Ureter (tissue), 1 donor: ENCODE data around the gene ITGAV. TPM values are rescaled to one million over a fixed set of nuclear protein-coding genes. Genes with fewer than 3 reads are reported as not detected.

Experiments used
- DNase-seq: peaks from one replicate; pipeline ENCODE4 v3.0.0-alpha.2; 2020; ENCODE audit warnings: low spot score
- total RNA-seq: library from RNA; stranded (reverse); gene quantifications from one replicate; pipeline ENCODE4 v1.2.4, GENCODE V29; 2023
- donor health status: DM: yes; HTN: yes; CAD: no.

Gene ITGAV
- total RNA-seq, 1 donor from 2014 or later, result 60.1 TPM

DNA sequence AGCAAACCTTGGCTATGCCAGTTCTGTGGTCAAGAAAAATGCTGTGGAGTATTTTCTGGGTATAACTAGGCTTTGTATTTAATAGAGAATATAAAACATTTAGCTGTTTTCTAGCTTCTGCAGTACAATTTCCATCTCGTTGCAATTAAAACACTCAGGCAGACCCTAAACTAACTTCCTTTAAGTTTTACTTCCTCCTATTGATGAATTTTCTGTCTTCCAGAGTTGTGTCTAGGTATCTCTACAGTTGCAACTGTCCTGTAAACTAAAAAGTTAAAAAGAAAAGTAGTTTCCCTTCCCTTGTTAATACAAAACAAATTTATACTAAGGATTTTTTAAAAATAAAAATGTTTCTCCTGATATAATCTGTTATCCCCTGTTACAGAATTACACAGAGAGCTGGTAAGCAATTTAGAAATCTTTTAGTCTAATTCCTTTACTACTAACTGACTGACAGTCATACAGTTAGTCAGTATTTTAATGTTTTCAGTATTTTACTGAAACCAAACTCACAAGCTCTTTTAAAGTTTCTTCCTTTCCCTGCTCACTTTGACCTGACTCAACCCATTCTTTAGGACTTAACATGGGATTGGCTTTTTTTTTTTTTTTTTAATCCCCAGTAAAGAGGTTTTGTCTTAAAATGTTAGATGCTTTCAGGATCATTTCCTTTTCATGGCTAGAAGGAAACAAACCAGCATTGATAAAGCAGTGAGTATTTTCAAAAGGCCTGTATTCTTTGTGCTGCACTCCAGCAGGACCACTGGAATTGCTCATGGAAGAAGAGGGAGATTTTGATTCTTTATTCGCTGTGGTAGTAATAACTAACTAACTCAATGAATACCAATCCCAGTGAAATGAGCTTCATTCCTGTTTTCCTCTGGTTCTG is 22.9 kb downstream of the ITGAV start:
- no peak for DNase-seq

DNA sequence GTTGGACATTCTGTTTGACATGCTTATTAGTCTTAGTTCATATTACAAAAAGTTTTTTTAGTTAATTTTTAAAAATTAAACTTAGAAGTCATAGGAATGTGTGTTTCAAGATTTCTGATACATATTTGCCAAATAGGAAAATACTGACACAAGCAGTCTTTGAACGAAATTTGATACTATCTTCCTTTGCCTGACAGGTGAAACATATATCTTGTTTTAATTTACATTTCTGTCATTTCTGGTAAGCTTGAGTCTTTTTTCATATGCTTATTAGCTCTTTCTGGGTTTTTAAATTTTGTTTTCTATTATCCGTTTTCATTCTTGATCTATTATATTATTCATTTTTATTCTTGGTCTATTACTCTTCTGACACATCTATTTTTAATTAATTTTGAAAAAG is 24.5 kb downstream of the ITGAV start:
- no peak for DNase-seq

DNA sequence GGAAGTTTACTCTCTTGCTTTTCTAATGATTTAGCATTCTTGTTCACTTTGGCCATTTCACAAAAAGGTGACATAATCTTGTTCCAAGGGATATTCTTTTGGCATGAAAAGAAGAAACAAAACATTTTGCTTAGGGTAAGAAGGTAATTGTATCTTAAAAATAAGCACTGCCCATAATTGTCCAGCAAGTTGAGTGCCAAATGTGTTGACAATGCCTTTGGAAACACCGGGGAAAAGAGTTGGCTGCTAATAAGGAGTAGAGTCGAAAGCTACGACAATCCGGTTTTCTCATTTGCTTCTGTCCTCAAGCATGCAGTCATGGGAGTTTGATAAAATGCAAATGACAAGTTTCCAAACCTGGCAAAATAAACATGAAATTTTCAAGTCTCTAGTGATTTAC is 27.3 kb downstream of the ITGAV start:
- no peak for DNase-seq

DNA sequence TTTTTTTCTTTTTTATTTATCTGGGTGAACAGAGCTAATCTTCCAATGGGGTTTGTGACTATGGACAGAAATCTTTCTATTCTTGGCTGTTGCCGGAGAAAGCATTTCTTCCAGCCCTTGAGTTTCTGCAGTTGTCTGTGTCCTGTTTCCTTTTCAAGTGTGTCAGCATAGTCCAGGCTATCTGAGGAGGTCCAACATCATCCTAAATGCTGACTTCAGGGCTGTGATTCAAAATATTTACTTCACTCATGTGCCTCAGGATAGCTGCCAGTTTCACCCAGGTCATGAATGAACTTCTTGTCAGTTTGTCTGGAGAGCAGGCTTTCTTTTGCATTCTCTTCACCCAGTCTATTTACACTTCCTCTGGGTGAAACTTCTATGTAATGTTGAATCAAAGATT is 27.9 kb downstream of the ITGAV start:
- no peak for DNase-seq

DNA sequence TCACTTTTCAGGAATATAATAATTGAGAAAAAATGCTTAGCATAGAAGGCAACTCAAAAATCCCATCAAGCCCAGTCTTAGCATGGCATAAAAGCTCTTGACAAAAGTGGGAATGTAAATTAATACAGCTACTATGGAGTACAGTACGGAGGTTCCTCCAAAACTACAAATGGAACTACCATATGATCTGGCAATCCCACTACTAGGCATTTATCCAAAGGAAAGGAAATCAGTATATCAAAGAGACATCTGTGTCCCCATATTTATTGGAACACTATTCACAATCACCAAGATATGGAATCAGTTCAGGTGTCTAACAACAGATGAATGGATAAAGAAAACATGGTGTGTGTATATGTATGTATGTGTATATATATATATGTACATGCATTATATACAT is 28.8 kb downstream of the ITGAV start:
- no peak for DNase-seq

DNA sequence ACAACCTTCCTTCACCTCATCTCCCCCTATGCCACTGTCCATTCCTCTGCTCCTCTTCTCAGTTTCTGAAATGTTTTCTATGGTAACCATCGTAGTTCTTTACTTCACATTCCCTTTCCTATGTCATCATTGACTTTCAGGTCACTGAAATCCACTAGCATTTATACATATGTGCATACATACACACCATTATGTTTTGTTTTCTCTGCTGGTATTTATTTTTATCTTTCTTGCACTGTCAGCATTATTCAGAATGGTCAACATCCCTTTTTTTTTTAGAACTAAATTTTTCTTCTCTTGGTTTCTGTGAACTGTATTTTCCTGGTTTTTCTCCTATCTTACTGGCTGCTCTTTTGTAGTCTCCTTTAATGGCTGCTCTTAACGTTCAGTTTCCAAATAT is 33.2 kb downstream of the ITGAV start:
- DNase-seq, result no peak

DNA sequence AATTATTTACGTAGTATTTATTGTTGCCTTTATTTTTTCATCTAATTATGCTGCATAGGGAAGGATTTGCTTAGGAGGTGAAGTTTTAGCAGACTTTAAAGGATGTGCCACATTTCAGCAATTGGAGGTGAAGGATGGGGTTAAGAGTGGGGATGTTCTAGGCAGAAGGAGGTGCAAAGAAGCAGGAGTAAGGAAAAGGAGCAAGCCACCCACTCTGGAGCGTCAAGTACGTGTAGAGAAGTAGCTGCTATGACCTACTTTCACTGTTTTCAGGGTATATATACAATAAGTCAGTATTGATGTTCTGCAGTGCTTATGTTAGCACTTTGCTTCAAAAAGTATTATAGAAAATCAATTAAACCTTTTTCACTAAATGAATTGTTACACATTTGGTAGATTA is 34.4 kb downstream of the ITGAV start:
- DNase-seq, result no peak

DNA sequence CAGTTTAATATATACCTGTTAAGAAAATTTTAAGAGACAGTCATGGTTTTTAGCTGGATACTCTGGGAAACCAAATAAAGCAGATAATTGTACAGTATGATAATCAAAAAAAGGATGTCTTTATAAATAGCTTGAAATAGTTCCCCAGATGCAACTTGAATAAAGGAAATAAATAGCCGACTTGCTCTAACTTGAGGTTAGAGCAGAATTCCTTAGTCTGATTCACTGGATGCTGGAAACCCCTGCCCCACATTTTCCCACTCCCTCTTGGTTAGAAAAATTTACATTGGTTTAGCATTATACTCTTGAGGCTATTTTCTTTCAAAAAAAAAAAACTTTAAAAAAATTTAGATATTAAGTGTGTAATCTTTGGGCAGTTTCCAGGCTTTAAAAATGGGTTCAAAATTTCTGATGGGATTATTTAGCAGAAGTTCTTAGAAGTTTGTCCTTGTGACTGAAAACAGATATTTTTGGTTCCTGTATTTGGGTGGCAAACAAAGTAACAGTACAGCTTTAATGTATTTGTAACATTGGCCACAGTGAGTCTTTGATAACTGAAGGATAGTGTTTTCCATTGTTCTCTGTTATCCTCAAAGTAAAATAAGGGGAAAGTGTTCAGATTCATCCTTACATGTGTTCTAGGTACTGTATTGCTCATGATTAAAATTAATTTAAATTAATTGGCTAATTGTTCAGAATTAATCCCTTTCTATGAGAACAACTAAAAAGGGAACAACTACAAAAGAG is 39.6 kb downstream of the ITGAV start:
- no peak for DNase-seq

DNA sequence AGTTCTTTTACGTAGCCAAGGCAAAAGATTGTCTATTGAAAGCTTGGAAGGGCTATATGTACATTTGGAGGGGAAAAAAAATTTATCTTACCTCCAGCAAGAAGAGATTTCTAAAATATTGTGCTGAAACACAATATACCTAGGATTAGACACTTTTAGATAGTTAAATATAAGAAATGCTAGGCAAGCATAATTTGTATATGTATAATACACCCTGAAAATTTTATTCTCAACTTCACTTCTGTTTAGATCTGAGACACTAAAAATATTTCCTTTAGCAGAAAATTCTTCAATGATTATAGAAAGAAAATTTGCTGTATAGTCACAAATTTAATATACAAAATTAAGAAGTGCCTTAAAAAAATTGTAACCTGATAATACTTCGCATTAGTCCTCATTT is 42.6 kb downstream of the ITGAV start:
- no peak for DNase-seq

DNA sequence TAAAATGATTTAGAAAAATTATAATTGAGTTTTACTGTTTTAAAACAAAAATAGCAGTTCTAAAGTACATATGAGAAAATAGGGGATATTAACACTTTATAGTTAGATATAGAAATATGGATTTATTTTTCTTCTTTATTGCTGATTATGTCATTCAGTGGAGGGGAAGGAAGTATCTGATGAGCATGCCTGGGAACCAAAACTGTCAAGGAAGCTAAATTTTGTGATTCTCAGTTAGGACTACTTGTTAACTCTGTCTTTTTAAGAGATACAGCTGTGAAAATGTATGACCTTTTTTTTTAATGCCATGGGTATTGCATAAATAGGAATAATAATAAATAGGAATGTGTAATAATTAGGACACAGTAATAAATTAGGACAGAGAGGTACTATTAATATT is 44.8 kb downstream of the ITGAV start:
- DNase-seq, result no peak

DNA sequence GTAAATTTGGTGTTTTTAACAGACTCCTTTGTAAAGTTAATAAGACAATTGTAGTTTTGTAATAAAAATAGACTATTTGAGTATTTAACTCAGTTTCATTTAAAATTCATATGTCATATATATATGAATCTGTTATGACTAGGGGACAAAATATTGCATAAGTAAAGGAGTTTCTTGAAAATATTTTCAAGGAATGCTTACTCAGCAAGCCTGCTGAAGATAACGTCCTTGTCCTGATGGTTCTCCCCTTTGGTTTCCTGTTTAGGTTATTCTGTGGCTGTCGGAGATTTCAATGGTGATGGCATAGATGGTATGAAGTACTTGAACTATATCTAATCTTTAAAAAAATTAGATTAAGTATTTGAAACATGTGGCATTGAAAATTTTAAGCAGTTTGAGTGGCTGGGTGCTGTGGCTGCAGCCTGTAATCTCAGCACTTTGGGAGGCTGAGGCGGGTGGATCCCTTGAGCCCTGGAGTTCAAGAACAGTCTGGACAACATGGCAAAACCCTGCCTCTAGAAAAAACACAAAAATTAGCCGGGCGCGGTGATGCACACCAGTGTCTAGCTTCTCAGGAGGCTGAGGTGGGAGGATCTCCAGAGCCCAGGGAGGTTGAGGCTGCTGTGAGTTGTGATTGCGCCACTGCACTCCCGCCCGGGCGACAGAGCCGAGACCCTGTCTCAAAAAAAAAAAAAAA is 47.1 kb downstream of the ITGAV start:
- DNase-seq, result no peak

DNA sequence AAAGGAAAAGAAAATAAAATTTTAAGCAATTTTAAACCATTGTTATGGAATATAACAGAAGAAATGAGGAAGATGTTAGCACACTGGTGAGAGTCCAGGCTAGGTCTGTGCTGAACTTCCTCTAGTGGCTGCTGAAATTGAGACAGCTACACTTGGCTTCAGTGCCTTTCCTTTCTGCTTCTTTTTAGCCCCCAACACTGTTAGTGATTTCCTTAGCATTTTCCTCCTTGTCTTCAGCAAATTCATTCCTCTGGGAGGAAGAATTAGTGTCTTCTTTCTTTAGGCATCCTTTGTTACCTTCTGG is 47.6 kb downstream of the ITGAV start:
- DNase-seq, result no peak

DNA sequence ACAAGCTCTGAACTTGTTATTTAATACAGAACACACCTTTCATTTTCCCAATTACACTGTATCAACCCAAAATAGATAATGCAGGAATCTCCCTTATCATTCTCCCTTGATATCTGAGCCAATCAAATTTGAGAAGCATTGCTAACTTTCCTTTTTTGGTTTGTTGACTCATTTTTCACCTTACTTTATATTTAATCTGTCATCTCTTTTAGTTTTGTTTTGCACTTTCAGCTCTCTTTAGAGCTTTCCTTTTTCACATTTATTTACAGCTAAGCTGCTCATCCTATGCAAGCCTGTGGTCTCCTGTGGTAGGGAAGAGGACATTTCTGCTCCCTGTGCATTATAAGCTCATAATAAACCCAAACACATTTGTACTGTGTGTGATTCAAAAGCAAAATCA is 50.1 kb downstream of the ITGAV start:
- no peak for DNase-seq

DNA sequence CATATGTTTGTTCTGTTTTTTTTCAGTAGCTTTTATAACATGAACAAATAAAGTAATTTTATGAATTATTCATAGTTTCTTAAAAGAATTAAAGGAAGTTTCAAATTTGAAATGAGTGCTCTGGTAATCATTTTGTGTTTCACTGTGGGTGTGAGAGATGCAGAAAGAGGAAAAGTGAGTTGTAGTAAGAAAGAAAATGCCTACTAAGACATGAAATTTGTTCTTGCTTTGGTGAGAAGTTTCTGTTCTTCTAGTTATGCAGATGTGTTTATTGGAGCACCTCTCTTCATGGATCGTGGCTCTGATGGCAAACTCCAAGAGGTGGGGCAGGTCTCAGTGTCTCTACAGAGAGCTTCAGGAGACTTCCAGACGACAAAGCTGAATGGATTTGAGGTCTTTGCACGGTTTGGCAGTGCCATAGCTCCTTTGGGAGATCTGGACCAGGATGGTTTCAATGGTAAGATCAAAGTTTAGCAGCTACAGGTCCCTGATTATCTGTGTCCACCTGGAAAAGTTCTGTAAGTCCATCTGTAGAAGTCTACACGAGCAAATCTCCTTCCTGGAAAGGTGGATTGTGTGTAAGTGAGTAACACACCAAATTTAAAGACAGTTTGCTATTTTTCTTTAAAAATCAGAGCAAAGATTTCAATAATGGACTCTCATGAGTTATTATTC is 51.4 kb downstream of the ITGAV start:
- DNase-seq, result no peak

DNA sequence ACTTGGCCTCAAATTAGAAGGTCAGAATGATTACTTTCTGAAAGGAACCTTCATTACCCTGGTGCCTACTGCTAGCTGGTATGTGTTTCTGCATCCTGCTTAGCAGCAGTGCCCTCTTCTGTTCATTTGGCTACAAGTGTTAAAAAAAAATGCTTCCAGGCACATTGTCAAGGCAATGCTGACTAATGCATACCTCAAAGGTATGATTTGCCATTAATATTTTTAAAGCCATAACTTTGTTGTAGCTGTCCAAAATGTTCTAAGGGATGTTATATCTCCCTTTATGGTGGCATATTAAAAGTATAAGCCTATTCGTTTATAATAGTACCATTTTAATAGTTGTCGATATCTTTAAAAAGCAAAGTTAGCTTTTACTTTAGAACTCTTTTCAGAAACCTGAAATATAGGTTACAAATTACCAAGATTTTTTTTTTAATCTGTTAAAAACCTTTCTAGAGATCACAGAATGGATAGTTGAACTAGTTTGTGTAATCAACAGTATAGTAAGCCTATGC is 52.0 kb downstream of the ITGAV start:
- peak; percentile 45 for DNase-seq

DNA sequence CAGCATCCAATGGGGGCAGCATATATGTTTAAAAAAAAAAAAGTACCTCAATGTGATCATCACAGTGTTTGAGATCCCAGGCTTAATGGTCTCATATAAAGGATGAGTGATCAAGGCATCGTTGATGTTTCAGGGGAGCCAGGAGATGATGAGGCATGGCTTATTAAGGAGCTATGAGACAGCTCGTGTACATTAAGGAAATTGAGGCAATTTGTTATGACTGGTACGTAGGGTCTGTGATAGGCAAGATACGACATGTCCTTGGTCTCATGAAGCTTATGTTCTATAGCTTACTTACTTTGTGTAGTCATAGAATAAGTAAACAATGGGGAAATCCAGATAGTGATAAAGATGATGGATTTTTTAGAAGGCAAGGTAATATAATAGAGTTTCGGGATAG is 54.9 kb downstream of the ITGAV start:
- DNase-seq, result no peak

DNA sequence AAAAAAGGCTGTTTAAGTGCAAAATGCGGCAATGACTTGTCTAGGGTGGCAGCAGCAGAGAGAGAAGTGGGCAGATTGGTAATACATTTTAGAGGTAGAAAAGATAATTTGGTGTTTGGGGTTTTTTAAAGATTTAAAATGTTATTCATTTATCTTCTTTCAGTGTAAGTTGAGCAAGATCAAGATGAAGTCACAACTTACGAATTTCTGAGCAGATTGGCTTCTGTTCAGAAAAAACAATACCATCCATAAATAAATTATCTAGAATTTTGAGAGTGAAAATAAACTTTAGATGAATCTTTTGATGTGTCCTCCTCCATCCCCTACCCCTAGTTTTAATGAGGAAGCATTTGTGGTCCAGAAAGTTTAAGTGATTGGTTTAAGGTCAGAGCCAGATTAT is 56.1 kb downstream of the ITGAV start:
- DNase-seq, result no peak

DNA sequence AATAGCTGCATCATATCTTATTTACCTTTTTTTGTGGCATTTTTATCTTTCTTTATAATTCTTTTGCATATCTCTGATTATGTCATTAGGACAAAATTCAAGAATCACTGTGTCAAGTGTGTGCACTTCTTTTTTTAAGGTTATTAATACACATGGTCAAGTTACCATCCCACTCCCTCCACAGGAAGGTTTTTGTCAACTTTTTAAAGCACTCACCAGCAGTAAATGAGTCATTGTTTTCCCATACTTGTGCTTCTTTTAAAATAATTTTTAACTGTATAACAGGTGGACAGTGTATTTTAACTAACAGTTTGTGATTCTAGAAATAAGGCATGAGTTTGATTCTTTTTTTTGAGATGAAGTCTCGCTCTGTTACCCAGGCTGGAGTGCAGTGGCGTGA is 58.3 kb downstream of the ITGAV start:
- no peak for DNase-seq

DNA sequence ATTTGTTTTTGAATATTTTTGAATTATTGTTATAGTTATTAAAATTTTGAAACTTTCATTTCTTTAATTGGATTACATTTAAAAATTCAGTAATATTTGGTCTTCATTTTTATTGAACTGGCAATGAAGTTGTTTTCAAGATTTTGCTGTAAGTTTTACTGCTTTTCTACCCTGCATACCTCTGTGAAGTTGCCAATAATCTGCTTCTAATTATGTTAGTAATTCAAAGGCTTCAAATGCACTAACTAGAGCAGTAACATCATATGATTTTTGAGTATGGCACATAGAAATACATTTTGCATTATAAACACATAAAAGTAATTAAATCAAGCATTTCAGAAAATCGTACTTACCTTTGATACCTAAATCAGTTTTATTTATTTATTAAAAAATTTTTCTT is 63.7 kb downstream of the ITGAV start:
- no peak for DNase-seq

DNA sequence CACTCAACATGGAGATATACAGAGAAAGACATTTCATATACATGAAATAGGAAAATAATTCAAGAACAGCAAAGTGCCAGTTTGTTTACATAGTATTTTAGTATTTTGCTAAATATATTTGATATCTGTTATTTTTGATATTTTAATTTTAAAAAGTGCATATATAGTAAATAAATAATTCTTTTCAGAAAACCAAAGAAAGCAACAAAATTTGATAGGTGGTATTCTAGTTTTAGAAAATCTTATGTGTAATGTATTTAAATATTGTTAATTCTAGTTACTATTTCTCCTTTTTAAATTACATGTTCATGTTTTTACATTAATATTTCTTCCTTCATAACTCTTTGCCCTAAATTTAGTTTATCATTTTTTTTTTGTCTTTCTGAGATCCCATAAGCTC is 69.5 kb downstream of the ITGAV start:
- DNase-seq, result no peak

DNA sequence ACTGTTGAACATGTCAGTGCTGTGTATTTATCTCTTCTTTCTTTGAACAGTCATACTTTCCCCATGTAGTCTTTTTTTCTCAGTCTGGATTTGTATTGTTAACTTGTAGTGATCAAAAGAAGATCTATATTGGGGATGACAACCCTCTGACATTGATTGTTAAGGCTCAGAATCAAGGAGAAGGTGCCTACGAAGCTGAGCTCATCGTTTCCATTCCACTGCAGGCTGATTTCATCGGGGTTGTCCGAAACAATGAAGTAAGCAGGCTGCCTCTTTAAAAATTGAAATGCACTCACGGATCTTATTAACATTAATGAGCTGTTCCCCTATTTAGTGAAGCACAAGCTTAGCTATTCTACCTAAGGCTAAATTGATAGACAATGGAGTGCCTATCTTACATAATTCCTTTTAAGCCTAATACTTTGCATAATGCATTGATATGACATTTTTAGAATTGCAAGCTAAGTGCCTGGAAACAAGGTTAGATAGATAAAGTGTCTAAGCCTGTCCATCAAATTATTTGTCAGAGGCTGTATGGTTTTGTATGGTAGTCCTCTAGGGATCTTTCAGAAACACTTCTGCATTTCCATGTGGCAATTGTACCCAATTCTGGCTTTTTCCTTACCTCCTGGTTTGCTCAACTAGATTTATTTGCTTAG is 74.7 kb downstream of the ITGAV start:
- no peak for DNase-seq

DNA sequence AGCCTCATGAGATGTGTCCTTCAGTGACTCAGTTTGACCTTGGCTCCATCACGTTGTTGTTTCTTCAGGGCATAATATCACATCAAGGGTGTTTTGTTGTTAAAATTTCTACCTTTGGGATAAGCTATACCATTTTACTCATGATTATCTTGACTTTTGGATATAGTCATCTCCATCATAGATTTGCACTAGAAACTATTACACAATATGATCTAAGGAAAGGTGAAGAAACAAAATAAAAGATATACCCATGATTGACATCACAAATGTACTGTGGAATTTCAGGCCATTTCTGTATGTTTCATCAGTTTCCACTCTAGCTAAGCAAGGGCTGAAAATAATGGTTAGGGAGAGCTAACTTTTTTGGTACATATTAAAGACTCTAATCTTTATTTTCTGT is 79.3 kb downstream of the ITGAV start:
- DNase-seq, result no peak
